H1 (cell line): Measurements from ENCODE around the gene CTDP1. TPM values are rescaled to one million over a fixed set of nuclear protein-coding genes. Genes with fewer than 3 reads are reported as not detected.

Experiments used
- BACH1 ChIP-seq: IDR thresholded peaks from 2 replicates; pipeline ENCODE4 v1.6.1; 2012; ENCODE audit warnings: low read length, improper control_type of control experiment
- CHD1 ChIP-seq: IDR thresholded peaks from 2 replicates; pipeline ENCODE4 v1.6.1; 2012; ENCODE audit warnings: low read depth, low read length, improper control_type of control experiment
- CREB1 ChIP-seq: IDR thresholded peaks from 2 replicates; pipeline ENCODE4 v1.6.1; 2012; ENCODE audit warnings: inconsistent platforms
- NRF1 ChIP-seq: IDR thresholded peaks from 2 replicates; pipeline ENCODE4 v1.6.1; 2011; ENCODE audit warnings: mild to moderate bottlenecking, low read depth, low read length, improper control_type of control experiment
- PHF8 ChIP-seq: fragments of 200-600 bp; sonication (generic); conservative IDR thresholded peaks from 2 replicates; pipeline ENCODE4 v1.7.1; 2012; ENCODE audit warnings: low read depth, mild to moderate bottlenecking, inconsistent platforms, low read length, moderate library complexity
- RFX5 ChIP-seq: IDR thresholded peaks from 2 replicates; pipeline ENCODE4 v1.6.1; 2011; ENCODE audit warnings: low read depth, low read length, improper control_type of control experiment, borderline replicate concordance
- RNF2 ChIP-seq: fragments of 200-900, 300-1000 bp; sonication (generic); IDR thresholded peaks from 2 replicates; pipeline ENCODE4 v1.7.1; 2016; ENCODE audit warnings: borderline replicate concordance, low read depth, mild to moderate bottlenecking, antibody characterized with exemption, low read length; ENCODE audit not compliant: poor library complexity, severe bottlenecking; ENCODE audit errors: missing control alignments
- SAP30 ChIP-seq: fragments of 300-600 bp; sonication (generic); IDR thresholded peaks from 2 replicates; pipeline ENCODE4 v1.7.1; 2012; ENCODE audit warnings: low read length, moderate library complexity, mild to moderate bottlenecking, inconsistent platforms; ENCODE audit not compliant: insufficient read depth, insufficient replicate concordance
- SRF ChIP-seq: IDR thresholded peaks from 2 replicates; pipeline ENCODE4 v1.6.1; 2011; ENCODE audit warnings: mild to moderate bottlenecking, low read depth, low read length, moderate library complexity
- ZNF274 ChIP-seq: IDR thresholded peaks from 2 replicates; pipeline ENCODE4 v1.7.0; 2012; ENCODE audit warnings: low read length, borderline replicate concordance; ENCODE audit errors: extremely low read depth
- polyA plus RNA-seq, 7 experiments: library from polyadenylated mRNA; depleted of rRNA in 3 of 7; stranded (reverse) in 5 of 7; unstranded in 2 of 7; fragments of >200 nt in 5 of 7; fragments of 200-250 nt in 2 of 7; gene quantifications; 1 replicate in 5 of 7; 2 replicates in 1 of 7; 4 replicates in 1 of 7; pipeline versions ENCODE4 v1.2.1 to v1.2.3, GENCODE V29; 2011 to 2013; ENCODE audit warnings: missing spikeins in 2 of 7, mixed read lengths in 2 of 7
- total RNA-seq: library from RNA; stranded (reverse); fragmentation: NEBNext Ultra II Directional; extraction: Animal tissue kit (Norgen Biotek cat#: 25700); gene quantifications from 2 replicates; pipeline ENCODE4 v1.2.1, GENCODE V29; 2021
- TF ChIP-seq, protein P1 (sequence below): fragments of 300-600 bp; sonication (generic); IDR thresholded peaks from 2 replicates; pipeline ENCODE4 v1.7.1; 2012; ENCODE audit warnings: low read length, moderate library complexity, mild to moderate bottlenecking, inconsistent platforms; ENCODE audit not compliant: insufficient replicate concordance

The CTDP1 gene
- total and polyA plus RNA-seq, 2 of the 8 experiments (the other 6 are each of a cell fraction or from before 2014, with no cell fraction given), result 16.6 to 37.0 TPM

GRCh38 chr18:79644006-79644665 is 35.5 kb upstream of the CTDP1 start (continued):
- TF ChIP-seq, protein P1, sequence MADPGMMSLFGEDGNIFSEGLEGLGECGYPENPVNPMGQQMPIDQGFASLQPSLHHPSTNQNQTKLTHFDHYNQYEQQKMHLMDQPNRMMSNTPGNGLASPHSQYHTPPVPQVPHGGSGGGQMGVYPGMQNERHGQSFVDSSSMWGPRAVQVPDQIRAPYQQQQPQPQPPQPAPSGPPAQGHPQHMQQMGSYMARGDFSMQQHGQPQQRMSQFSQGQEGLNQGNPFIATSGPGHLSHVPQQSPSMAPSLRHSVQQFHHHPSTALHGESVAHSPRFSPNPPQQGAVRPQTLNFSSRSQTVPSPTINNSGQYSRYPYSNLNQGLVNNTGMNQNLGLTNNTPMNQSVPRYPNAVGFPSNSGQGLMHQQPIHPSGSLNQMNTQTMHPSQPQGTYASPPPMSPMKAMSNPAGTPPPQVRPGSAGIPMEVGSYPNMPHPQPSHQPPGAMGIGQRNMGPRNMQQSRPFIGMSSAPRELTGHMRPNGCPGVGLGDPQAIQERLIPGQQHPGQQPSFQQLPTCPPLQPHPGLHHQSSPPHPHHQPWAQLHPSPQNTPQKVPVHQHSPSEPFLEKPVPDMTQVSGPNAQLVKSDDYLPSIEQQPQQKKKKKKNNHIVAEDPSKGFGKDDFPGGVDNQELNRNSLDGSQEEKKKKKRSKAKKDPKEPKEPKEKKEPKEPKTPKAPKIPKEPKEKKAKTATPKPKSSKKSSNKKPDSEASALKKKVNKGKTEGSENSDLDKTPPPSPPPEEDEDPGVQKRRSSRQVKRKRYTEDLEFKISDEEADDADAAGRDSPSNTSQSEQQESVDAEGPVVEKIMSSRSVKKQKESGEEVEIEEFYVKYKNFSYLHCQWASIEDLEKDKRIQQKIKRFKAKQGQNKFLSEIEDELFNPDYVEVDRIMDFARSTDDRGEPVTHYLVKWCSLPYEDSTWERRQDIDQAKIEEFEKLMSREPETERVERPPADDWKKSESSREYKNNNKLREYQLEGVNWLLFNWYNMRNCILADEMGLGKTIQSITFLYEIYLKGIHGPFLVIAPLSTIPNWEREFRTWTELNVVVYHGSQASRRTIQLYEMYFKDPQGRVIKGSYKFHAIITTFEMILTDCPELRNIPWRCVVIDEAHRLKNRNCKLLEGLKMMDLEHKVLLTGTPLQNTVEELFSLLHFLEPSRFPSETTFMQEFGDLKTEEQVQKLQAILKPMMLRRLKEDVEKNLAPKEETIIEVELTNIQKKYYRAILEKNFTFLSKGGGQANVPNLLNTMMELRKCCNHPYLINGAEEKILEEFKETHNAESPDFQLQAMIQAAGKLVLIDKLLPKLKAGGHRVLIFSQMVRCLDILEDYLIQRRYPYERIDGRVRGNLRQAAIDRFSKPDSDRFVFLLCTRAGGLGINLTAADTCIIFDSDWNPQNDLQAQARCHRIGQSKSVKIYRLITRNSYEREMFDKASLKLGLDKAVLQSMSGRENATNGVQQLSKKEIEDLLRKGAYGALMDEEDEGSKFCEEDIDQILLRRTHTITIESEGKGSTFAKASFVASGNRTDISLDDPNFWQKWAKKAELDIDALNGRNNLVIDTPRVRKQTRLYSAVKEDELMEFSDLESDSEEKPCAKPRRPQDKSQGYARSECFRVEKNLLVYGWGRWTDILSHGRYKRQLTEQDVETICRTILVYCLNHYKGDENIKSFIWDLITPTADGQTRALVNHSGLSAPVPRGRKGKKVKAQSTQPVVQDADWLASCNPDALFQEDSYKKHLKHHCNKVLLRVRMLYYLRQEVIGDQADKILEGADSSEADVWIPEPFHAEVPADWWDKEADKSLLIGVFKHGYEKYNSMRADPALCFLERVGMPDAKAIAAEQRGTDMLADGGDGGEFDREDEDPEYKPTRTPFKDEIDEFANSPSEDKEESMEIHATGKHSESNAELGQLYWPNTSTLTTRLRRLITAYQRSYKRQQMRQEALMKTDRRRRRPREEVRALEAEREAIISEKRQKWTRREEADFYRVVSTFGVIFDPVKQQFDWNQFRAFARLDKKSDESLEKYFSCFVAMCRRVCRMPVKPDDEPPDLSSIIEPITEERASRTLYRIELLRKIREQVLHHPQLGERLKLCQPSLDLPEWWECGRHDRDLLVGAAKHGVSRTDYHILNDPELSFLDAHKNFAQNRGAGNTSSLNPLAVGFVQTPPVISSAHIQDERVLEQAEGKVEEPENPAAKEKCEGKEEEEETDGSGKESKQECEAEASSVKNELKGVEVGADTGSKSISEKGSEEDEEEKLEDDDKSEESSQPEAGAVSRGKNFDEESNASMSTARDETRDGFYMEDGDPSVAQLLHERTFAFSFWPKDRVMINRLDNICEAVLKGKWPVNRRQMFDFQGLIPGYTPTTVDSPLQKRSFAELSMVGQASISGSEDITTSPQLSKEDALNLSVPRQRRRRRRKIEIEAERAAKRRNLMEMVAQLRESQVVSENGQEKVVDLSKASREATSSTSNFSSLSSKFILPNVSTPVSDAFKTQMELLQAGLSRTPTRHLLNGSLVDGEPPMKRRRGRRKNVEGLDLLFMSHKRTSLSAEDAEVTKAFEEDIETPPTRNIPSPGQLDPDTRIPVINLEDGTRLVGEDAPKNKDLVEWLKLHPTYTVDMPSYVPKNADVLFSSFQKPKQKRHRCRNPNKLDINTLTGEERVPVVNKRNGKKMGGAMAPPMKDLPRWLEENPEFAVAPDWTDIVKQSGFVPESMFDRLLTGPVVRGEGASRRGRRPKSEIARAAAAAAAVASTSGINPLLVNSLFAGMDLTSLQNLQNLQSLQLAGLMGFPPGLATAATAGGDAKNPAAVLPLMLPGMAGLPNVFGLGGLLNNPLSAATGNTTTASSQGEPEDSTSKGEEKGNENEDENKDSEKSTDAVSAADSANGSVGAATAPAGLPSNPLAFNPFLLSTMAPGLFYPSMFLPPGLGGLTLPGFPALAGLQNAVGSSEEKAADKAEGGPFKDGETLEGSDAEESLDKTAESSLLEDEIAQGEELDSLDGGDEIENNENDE, result no peak
- no peak for TF ChIP-seq CREB1
- no peak for TF ChIP-seq ZNF274
- no peak for TF ChIP-seq SAP30
- no peak for TF ChIP-seq CHD1
- no peak for TF ChIP-seq PHF8
- TF ChIP-seq RFX5, result no peak
- TF ChIP-seq NRF1, result no peak
- TF ChIP-seq RNF2, result no peak
- TF ChIP-seq SRF, result no peak
- TF ChIP-seq BACH1, result peak; percentile 40; the same call in 1 of the 2 replicates
